H9 (cell line): Measurements from ENCODE around the gene TSPAN11. TPM values are rescaled to one million over a fixed set of nuclear protein-coding genes. Genes with fewer than 3 reads are reported as not detected.

Experiments used
- DNase-seq: peaks from one replicate; pipeline ENCODE4 v3.0.0-alpha.2; 2017
- H2AFZ ChIP-seq: one replicate; pipeline ENCODE4 v1.6.1; 2013; ENCODE audit warnings: mild to moderate bottlenecking, low read length, control low read depth, moderate library complexity
- H2AK5ac ChIP-seq: 2 replicates; pipeline ENCODE4 v1.6.1; 2013; ENCODE audit warnings: low read length, control low read depth, mixed read lengths; ENCODE audit not compliant: insufficient read length
- H2BK120ac ChIP-seq: one replicate; pipeline ENCODE4 v1.6.1; 2013; ENCODE audit warnings: low read depth, mild to moderate bottlenecking, low read length, control low read depth, inconsistent platforms; ENCODE audit not compliant: poor library complexity, severe bottlenecking
- H2BK12ac ChIP-seq: 2 replicates; pipeline ENCODE4 v1.6.1; 2013; ENCODE audit warnings: low read length, control low read depth, mixed read lengths, low read depth; ENCODE audit not compliant: insufficient read length
- H2BK15ac ChIP-seq: 2 replicates; pipeline ENCODE4 v1.6.1; 2013; ENCODE audit warnings: low read depth, low read length, control low read depth
- H2BK20ac ChIP-seq: one replicate; pipeline ENCODE4 v1.6.1; 2013; ENCODE audit warnings: low read depth, mild to moderate bottlenecking, low read length, control low read depth, inconsistent platforms; ENCODE audit not compliant: poor library complexity, severe bottlenecking
- H2BK5ac ChIP-seq: 2 replicates; pipeline ENCODE4 v1.6.1; 2013; ENCODE audit warnings: low read length, control low read depth, mixed read lengths; ENCODE audit not compliant: insufficient read length
- H3K14ac ChIP-seq: 2 replicates; pipeline ENCODE4 v1.6.1; 2013; ENCODE audit warnings: low read length, control low read depth; ENCODE audit not compliant: insufficient read depth
- H3K18ac ChIP-seq: 2 replicates; pipeline ENCODE4 v1.6.1; 2013; ENCODE audit warnings: low read depth, mild to moderate bottlenecking, mixed read lengths, low read length, control low read depth; ENCODE audit not compliant: insufficient read length
- H3K23ac ChIP-seq: 2 replicates; pipeline ENCODE4 v1.6.1; 2013; ENCODE audit warnings: low read length, control low read depth, mixed read lengths, low read depth; ENCODE audit not compliant: insufficient read length
- H3K23me2 ChIP-seq: 2 replicates; pipeline ENCODE4 v1.6.1; 2013; ENCODE audit warnings: low read depth, mild to moderate bottlenecking, mixed read lengths, low read length, control low read depth; ENCODE audit not compliant: insufficient read length, poor library complexity, severe bottlenecking
- H3K27ac ChIP-seq: 2 replicates; pipeline ENCODE4 v1.5.1; 2013; ENCODE audit warnings: low read length, control low read depth, mixed read lengths, low read depth; ENCODE audit not compliant: insufficient read length
- H3K27me3 ChIP-seq: 2 replicates; pipeline ENCODE4 v1.6.1; 2013; ENCODE audit warnings: low read length, control low read depth, inconsistent platforms; ENCODE audit not compliant: insufficient read depth
- H3K4ac ChIP-seq: 2 replicates; pipeline ENCODE4 v1.6.1; 2013; ENCODE audit warnings: low read depth, mild to moderate bottlenecking, control low read depth, inconsistent platforms, low read length, moderate library complexity
- H3K4me1 ChIP-seq: 2 replicates; pipeline ENCODE4 v1.6.1; 2013; ENCODE audit warnings: low read length, control low read depth, inconsistent platforms; ENCODE audit not compliant: insufficient read depth
- H3K4me2 ChIP-seq: 2 replicates; pipeline ENCODE4 v1.6.1; 2013; ENCODE audit warnings: low read length, control low read depth, mixed read lengths; ENCODE audit not compliant: insufficient read length, insufficient read depth
- H3K56ac ChIP-seq: 2 replicates; pipeline ENCODE4 v1.6.1; 2013; ENCODE audit warnings: low read depth, mild to moderate bottlenecking, mixed read lengths, low read length, control low read depth; ENCODE audit not compliant: insufficient read length
- H3K79me1 ChIP-seq: 2 replicates; pipeline ENCODE4 v1.6.1; 2013; ENCODE audit warnings: low read depth, mild to moderate bottlenecking, moderate library complexity, low read length, control low read depth, inconsistent platforms; ENCODE audit not compliant: insufficient read depth, poor library complexity, severe bottlenecking
- H3K79me2 ChIP-seq: 2 replicates; pipeline ENCODE4 v1.6.1; 2013; ENCODE audit warnings: low read length, control low read depth, inconsistent platforms; ENCODE audit not compliant: insufficient read depth
- H3K9ac ChIP-seq: 2 replicates; pipeline ENCODE4 v1.6.1; 2013; ENCODE audit warnings: low read length, control low read depth, mixed read lengths; ENCODE audit not compliant: insufficient read length; ENCODE audit errors: extremely low read depth
- H3K9me3 ChIP-seq: one replicate; pipeline ENCODE4 v1.6.1; 2013; ENCODE audit warnings: low read depth, low read length, inconsistent platforms; ENCODE audit not compliant: control insufficient read depth
- H3T11ph ChIP-seq: one replicate; pipeline ENCODE4 v1.6.1; 2013; ENCODE audit warnings: mild to moderate bottlenecking, low read length, control low read depth, inconsistent platforms
- H4K20me1 ChIP-seq: one replicate; pipeline ENCODE4 v1.6.1; 2013; ENCODE audit not compliant: control insufficient read depth, insufficient read length, insufficient read depth
- H4K5ac ChIP-seq: 2 replicates; pipeline ENCODE4 v1.6.1; 2013; ENCODE audit warnings: low read depth, mild to moderate bottlenecking, mixed read lengths, low read length, control low read depth; ENCODE audit not compliant: insufficient read length
- H4K8ac ChIP-seq: replicated peaks from 2 replicates; pipeline ENCODE4 v1.6.1; 2013; ENCODE audit warnings: low read length, control low read depth, mixed read lengths, low read depth; ENCODE audit not compliant: insufficient read length
- H4K91ac ChIP-seq: 2 replicates; pipeline ENCODE4 v1.6.1; 2013; ENCODE audit warnings: low read depth, mild to moderate bottlenecking, moderate library complexity, mixed read lengths, low read length, control low read depth; ENCODE audit not compliant: insufficient read length
- H3K27ac Mint-ChIP-seq, 3 experiments: 2 replicates in 2 of 3; 3 replicates in 1 of 3; pipeline ENCODE4 v1.8.0; 2020 to 2021; ENCODE audit warnings: mixed read lengths in 3 of 3, mild to moderate bottlenecking in 1 of 3, moderate library complexity in 1 of 3
- H3K27me3 Mint-ChIP-seq: 2 replicates; pipeline ENCODE4 v1.8.0; 2021; ENCODE audit warnings: low read depth, mild to moderate bottlenecking, moderate library complexity, mixed read lengths
- H3K36me3 Mint-ChIP-seq, 3 experiments: 2 replicates in 2 of 3; 3 replicates in 1 of 3; pipeline ENCODE4 v1.8.0; 2020 to 2021; ENCODE audit warnings: low read depth in 3 of 3, mixed read lengths in 3 of 3; ENCODE audit not compliant: insufficient read depth in 1 of 3
- H3K4me1 Mint-ChIP-seq, 2 experiments: 2 replicates each; pipeline ENCODE4 v1.8.0; 2020; ENCODE audit warnings: mixed read lengths in 2 of 2
- H3K4me3 Mint-ChIP-seq, 2 experiments: 2 replicates in 1 of 2; 3 replicates in 1 of 2; pipeline ENCODE4 v1.8.0; 2020 to 2021; ENCODE audit warnings: mild to moderate bottlenecking in 2 of 2, mixed read lengths in 2 of 2, moderate library complexity in 1 of 2
- H3K9me3 Mint-ChIP-seq, 2 experiments: 2 replicates in 1 of 2; 3 replicates in 1 of 2; pipeline ENCODE4 v1.8.0; 2020; ENCODE audit warnings: mild to moderate bottlenecking in 2 of 2, mixed read lengths in 2 of 2, moderate library complexity in 1 of 2
- WGBS: extraction: QIAGEN DNeasy Blood & Tissue Kit; methylation state at CpG from one replicate; pipeline ENCODE4 v1.1.7; 2013; ENCODE audit warnings: missing lambda C conversion rate, low lambda C conversion rate, mixed read lengths; ENCODE audit not compliant: insufficient read length; ENCODE audit errors: extremely low coverage; 5-methylcytosine and 5-hydroxymethylcytosine counted together
- total RNA-seq: library from RNA; stranded (reverse); gene quantifications from 2 replicates; pipeline ENCODE4 v1.2.1, GENCODE V29; 2021
- TF ChIP-seq, protein P1 (sequence below): fragments of 200-600 bp; sonication (generic); conservative IDR thresholded peaks from 3 replicates; pipeline ENCODE4 v1.8.0; 2021; ENCODE audit warnings: antibody characterized with exemption, mild to moderate bottlenecking

TSPAN11 gene
- total RNA-seq, 1 experiment from 2014 or later, result 4.2 TPM

DNA sequence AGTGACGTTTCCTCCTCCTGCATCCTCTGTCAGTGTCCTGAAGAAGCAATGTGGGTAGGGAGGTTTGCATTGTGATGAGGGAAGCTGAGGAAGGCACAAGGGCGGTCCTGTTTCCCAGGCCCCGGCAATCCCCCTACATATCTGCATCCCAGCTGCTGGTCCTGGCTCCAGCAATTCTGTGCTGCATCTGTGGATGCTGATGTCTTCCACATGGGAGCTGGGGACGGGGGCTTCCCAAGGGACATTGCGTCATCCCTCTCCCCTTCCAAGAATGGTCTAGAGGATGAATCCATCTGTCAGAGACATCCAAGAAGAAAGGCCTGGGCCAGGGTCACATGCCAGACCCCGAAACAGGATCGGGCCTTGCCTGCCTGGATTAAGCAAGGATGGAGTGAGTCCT is 52.1 kb downstream of the TSPAN11 start:
- H4K20me1 ChIP-seq, result no peaks in the 10 kb centered on the region
- H3K27ac ChIP-seq, result no peak overlapping the region
- Mint-ChIP-seq H3K36me3 (no peaks in the 10 kb centered on the region), H3K9me3 (no peaks in the 10 kb centered on the region), H3K27me3 (peaks cover 4% of the 10 kb centered on the region), H3K27ac (no peak overlapping the region), H3K4me3 (no peak overlapping the region), H3K4me1 (peaks cover 22 to 26% of the 10 kb centered on the region in 2 experiments)
- no peak overlapping the region for H2BK120ac ChIP-seq
- H4K5ac ChIP-seq, result no peak overlapping the region
- no peak overlapping the region for H2BK5ac ChIP-seq
- no peak overlapping the region for H2AK5ac ChIP-seq
- TF ChIP-seq, protein P1, sequence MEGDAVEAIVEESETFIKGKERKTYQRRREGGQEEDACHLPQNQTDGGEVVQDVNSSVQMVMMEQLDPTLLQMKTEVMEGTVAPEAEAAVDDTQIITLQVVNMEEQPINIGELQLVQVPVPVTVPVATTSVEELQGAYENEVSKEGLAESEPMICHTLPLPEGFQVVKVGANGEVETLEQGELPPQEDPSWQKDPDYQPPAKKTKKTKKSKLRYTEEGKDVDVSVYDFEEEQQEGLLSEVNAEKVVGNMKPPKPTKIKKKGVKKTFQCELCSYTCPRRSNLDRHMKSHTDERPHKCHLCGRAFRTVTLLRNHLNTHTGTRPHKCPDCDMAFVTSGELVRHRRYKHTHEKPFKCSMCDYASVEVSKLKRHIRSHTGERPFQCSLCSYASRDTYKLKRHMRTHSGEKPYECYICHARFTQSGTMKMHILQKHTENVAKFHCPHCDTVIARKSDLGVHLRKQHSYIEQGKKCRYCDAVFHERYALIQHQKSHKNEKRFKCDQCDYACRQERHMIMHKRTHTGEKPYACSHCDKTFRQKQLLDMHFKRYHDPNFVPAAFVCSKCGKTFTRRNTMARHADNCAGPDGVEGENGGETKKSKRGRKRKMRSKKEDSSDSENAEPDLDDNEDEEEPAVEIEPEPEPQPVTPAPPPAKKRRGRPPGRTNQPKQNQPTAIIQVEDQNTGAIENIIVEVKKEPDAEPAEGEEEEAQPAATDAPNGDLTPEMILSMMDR, result no peak
- no peak overlapping the region for H3K56ac ChIP-seq
- H3K79me1 ChIP-seq, result no peaks in the 10 kb centered on the region
- no peaks in the 10 kb centered on the region for H3K9me3 ChIP-seq
- no peak overlapping the region for H3K18ac ChIP-seq
- no peak overlapping the region for H2BK15ac ChIP-seq
- no peak overlapping the region for H3K23ac ChIP-seq
- no peaks in the 10 kb centered on the region for H3K79me2 ChIP-seq
- H2BK20ac ChIP-seq, result no peak overlapping the region
- no peak overlapping the region for H2BK12ac ChIP-seq
- no peak overlapping the region for H3T11ph ChIP-seq
- WGBS, result no CpG with 5 or more reads among the region's 7 CpGs
- H3K27me3 ChIP-seq, result no peaks in the 10 kb centered on the region
- H3K4ac ChIP-seq, result no peak overlapping the region
- H3K4me1 ChIP-seq, result no peaks in the 10 kb centered on the region; the same call in 1 of the 2 replicates
- no peak overlapping the region for H3K9ac ChIP-seq
- no peak overlapping the region for H3K14ac ChIP-seq
- H3K23me2 ChIP-seq, result no peaks in the 10 kb centered on the region
- H3K4me2 ChIP-seq, result no peak overlapping the region
- no peak overlapping the region for H4K8ac ChIP-seq
- H4K91ac ChIP-seq, result no peak overlapping the region
- no peak for DNase-seq
- H2AFZ ChIP-seq, result no peak overlapping the region
